ENCODE measurements around the gene MUC2.

Gene MUC2

DNA sequence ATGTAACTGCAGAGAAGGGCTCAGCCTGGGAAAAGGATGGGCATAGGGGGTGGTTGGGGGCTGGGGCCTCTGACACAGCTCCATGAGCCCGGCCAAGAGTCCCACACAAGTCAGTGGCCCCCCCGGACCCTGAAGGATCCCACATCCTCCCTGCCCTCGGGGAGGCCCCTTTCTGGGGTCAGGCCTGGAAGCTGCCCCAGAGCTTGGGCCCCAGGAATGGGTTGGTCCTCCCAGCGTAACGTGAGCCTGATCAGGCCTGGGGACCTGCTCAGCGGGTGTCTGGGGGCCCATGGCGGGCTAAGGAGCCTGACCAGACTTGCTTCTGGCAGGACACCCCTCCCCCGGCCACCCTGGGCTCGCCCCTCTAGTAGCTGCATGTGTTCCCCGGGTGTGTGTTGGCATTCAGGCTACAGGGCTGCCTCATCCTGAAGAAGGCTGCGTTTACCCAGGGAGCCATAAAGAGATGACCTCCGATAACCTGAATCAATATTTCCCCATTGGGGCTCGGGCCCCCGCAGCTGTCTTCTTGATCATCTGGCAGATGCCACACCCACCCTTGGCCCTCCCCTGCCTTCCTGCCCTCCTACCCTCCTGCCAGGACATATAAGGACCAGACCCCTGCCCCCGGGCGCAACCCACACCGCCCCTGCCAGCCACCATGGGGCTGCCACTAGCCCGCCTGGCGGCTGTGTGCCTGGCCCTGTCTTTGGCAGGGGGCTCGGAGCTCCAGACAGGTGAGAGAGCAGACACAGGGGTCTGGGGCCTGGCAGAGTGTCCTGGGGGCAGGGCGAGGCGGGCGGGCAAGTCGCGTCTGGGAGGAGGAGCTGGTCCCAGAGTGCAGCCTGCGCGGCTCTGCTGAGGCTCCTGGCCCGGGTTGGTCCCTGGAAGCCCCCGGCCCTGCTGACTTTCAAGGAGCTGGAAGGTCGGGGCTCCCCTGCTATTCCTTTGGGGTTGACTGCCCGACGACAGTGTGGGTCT, at the start of gene MUC2:
MUC2 (plus strand) TSS at position 631 of the 978 bp plus-strand sequence.
- no peak for DNase-seq (ENCODE audit: low spot score)

DNA sequence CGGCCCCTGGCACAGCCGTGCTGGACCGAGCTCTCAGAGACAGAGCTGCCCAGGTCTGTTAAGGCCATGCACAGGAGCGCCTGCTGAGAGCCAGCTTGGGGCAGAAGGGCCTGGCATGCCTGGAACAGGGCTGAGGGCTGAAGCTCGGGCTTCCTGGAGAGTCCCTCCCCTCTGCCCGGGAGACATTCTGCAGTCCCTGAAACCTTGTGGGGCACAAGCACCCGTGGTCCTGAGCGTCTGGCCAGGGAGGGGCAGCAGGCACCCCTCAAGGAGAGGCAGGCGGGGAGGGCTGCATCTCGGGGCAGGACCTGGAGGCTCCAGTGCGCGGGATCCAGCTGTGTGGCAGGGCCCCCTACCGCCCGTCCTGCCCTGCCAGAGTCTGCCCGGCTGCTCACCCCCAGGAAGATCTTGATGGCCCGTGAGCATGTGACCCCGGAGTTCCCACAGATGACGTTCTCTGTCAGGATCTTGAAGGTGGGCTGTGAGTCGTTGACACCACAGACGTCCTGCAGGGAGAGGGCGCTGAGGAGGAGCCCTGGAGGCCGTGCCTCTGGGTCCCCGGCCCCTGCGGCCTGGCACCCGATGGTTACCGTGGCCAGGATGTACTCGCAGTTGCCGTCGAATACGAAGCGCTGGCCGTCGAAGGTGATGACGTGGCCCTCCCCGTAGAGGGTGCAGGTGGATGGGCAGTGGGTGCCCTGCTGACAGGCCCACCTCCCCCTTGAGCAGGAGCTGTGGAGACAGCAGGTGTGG, 49.1 kb upstream of the MUC2 start:
- no peak for DNase-seq (ENCODE audit: low spot score)

DNA sequence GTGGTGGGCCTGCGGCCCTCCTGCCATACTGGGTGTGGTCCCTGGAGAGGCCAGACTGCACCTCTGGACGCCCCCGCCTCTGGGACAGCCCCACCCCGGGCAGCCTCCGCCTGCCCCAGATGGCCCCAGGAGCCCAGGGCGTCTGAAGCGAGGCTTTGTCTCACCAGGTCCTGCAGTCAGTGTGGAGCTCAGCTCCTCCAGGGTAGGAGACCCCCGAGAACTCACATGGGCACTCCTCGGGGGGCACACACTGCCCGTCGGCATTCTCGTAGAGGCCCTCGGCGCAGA, 48.6 kb upstream of the MUC2 start:
- DNase-seq (ENCODE audit: low spot score): no peak

DNA sequence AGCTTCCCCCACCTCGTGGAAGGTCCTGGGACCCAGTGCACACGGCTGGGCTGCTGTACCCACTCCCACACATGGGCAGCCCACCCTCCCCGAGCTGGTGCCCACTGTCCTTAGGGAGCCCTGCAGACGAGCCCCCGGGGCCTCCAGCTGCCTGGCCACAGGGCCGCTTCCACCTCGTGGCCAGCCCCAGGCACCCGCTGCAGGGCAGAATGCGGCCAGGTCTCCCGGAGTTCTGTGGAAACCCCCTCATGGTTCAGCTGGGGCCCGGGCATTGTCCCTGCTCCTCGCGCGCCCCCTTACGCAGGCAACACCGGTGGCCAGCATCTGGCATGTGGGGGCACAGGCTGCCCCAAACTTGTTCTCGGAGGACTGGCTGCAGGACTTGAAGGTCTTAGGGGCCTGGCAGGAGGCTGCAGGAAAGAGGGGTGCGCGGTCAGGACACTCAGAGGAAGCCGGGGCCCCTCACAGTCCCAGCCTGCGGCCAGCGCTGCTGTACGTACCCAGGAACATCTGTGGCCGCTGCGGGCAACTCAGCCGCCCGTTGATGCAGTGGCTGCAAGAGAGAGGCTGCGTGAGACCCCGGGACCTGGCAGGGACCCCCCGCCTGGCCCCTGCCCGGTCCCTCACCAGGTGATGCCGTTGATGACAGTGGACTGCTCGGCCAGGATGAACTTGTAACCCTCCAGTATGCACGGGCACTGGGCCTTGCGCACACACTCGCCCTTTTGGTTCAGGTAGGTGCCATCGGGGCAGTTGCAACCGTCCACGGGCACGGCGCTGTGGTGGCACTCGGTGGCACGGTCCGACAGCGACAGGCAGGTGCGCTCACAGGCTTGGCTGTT, 47.8 kb upstream of the MUC2 start:
- DNase-seq (ENCODE audit: low spot score): no peak

DNA sequence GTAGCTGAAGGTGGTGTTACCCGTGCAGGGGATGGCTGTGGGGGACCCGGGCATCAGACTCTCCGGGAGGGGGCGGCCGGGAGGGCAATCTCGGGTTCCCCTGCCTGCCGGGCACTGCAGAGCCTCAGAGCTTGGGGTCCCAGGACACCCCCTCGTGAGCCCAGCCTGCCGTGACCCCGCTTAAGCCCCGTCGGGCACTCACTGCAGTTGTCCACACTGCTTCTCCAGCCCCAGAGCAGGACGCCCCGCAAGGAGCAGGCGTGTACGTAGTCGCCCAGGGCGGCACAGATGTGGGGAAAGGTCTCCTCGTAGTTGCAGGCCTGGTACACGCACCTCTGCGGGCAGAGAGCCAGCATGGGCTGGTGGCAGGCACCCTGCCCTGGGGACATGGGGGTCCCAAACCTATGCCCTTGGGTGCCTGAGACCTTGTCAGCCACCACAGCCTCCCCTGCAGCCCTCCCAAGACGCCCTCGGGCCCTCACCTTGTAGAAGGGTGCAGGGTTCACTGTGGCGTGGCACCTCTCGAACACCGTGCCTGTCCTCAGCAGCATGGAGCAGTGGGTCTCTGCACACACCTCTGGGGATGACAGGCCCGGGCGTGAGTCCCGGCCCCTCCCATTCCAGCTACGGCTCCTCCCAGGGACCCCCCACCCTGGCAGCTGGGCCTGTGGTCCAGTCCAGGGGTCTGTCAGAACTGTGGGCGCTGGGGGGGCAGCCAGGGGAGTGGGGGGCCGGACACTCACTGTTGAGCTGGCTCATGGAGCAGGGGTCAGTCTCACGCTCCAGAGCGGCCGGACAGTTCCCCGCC, 47.0 kb upstream of the MUC2 start:
- no peak for DNase-seq (ENCODE audit: low spot score)

DNA sequence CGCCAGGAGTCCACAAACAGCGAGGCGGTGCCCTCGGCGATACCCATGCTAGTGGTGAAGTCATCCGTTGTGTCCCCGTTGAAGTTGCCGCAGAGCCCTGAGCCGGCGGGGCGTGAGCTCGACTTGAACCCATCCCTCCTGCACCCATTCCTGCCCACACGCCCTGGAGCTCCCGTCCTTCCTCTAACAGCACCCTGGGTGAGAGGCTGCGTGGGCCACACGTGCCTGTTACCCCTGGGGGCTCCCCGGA, 46.5 kb upstream of the MUC2 start:
- no peak for DNase-seq (ENCODE audit: low spot score)

DNA sequence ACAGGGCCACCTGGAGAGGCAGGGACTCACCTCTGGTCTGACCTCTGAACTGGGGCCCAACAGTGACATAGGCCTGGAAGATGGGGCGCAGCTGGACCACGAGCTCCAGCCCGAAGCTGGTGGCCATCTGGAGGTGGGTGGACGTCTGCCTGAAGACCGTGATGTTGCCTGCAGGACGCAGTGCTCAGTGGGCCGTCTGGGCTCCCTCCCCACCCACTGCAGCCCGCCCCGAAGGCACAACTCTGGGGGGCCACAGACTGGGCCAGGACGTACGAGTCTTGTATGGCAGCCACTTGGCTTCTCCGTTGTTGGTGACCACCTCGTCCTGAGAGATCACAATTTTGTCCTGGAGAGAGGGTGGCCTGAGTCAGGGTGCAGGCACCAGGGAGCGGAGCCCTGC, 46.1 kb upstream of the MUC2 start:
- no peak for DNase-seq (ENCODE audit: low spot score)

DNA sequence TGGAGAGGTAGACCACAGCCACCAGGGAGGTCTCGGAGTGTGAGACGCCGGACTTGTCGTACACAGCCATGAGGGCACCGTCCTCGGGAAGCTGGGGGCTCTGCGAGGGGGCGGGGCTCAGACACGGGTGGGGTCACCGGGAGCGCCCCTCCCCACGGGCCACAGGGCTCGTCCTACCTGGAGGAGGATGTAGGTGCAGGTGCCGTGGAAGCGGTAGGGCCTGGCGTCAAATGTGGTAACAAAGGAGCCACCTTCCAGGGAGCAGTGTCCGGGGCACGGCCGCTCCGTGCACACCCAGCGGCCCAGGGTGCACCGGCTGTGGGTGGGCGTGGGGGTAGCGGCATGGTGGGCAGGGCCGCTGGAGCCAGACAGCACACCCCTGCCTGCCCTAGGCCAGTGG, 45.6 kb upstream of the MUC2 start:
- no peak for DNase-seq (ENCODE audit: low spot score)

DNA sequence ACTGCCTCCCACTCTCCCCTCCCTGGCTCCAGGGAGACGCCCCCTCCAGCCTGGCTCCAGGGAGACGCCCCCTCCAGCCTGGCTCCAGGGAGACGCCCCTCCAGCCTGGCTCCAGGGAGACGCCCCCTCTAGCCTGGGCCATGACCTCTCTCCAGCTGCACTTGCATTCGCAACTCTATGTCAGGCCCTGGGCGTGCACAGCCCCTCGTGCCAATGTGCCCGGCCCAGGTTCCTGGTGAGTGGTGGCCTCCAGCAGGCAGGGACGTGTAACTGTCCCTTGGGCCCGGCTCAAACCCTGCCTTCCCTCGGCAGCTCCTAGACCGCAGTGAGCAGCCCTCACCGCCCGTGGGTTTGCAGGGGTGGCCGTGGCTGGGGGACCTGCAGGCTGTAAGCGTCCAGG, 45.0 kb upstream of the MUC2 start:
- no peak for DNase-seq (ENCODE audit: low spot score)

DNA sequence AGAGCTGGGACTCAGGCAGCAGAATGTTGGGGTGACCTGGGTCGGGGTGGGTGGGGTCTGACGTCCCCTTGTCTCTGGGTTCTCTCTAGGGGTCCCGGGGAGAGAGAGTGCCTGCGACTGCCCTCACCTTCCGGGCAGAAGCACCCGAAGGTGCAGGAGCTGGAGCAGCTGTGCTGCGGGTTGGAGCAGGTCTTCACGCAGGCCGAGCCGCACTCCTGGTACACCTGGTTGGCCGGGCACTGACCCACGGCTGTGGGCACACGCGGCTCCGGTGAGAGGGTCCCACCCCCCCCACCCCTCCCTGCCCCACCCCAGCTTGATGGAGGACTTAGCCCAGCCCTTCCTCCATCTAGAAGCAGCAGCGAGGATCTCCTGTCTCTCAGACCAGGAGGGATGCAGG, 44.6 kb upstream of the MUC2 start:
- no peak for DNase-seq (ENCODE audit: low spot score)

DNA sequence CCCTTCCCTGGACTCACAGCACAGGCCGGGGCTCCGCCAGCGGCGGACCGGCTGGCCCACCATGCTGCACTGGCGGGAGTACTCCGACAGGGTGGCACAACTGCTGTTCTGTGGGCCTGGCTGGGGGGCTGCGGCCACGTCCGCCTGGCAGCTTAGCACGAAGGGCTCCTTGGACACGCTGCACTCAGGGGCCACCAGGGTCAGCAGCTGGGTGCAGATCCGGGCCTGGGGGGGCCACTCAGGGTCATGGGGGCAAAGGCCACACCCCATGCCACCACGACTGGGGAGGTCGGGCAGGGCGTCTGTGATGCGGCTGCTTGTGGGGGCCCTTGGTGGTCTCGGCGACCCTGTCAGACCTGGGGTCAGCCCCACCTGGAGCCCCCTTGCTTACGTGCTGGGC, 44.1 kb upstream of the MUC2 start:
- no peak for DNase-seq (ENCODE audit: low spot score)

DNA sequence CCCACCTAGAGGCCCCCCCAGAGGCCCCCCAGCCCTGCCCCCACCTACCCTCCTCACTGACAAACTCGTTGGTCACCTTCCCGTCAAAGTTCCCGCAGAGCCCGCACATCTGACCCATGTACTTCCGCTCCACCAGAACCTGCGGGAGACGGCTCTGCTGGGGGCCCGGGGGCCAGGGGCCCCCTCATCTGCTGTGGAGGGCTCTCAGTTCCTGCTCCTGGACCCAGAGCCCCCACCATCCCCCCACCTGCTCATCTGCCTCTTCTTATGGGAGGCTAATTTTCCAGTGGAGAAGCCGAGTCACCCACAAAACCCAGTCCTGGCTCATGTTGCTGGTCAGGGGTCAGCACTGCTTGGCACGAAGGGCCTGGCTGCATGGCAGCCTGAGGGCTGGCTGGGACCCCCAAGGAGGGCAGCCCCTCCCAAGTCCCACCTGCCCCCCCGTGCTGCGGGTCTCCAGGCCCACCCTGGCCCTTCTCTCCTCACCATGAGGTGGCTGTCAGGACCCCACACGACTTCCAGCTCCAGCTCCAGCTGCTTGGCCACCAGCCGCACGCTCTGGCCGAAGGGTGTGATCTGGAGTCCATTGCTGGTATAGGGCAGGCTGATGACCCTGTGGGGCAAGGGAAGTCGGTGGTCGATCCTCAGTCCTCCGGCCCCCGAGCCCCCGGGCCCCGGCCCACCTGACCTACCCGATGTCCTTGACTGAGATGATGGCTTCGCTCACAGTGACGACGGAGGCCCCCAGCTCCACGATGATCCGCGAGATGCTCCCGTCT, 43.4 kb upstream of the MUC2 start:
- no peak for DNase-seq (ENCODE audit: low spot score)

DNA sequence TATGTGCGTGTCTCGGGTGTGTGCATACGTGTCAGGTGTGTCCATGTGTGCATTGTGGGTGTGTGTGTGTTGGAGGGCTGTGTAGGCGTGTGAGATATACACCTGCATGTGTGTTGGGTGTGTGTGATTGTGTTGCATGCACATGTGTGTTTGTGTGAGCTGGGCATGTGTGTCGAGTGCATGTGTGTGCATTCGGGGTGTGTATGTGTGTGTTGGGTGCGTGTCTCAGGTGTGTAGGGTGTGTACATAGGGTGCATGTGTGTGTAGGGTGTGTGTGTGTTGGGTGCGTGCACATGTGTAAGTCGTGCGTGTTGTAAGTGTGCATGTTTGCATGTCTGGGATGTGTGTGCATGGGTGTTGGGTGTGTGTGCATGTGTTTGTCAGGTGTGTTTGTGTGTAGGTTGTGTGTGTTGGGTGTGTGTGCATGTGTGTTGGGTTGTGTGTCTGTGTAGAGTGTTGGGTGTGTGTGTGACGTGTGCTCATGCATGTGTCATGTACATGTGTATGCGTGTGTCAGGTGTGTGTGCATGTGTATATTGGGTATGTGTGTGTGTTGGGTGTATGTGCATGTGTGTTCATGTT, 42.3 kb upstream of the MUC2 start:
- no peak for DNase-seq (ENCODE audit: low spot score)

DNA sequence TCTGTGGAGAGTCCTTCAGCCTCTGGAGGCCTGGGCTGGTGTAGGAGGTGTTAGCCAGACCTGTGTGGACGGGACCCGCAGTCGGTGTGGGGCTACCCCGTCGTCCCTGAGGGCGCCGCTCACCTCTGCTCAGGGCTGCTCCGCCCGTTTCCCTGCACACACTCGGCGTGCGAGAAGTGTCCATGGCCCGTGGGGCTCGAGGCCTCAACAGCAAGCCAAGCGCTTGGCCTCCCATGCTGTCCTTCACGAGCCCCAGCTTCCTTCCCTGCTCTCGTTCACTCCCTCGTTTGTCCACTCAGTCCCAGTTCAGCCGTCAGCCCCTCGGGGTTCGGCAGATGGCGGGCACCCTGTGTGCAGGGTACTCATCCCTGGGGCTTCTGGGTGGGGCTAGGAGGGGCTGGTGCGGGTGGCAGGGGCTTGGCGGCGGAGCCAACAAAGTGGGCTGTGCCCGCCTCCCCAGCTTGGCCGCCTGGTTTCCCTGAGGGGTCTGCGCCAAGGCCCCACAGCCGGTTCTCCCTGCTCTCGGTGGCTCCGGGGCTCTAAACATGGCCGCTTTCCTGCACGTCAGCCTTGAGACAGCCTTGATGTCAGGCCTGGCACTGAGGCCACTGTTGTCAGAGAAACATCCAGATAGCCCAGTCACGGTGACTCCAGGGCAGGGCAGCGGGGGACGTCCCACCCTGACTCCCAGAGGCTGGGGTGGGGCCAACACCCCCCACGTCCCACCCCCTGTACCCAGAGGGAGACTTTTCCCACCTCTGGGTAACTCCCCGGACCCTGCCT, 41.5 kb upstream of the MUC2 start:
- no peak for DNase-seq (ENCODE audit: low spot score)

DNA sequence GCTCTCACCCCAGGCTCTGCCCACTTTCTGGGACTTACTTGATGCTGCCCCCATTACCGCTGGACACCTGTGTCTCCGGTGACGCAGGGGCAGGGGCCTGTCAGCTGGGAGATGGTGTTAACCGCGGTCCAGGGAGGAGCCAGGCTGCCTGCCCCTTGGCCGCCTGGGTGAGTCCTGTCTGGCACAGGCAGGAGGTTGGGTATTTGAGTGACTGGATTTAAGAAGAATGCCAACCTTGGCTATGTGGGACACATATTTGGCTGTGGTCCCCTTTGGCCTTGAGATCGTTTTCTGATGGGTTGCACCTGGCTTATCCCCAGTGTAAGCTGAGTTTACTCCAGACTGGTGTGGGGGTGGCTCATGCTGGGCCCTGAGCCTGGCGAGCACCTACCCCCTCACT, 40.7 kb upstream of the MUC2 start:
- DNase-seq (ENCODE audit: low spot score): no peak

DNA sequence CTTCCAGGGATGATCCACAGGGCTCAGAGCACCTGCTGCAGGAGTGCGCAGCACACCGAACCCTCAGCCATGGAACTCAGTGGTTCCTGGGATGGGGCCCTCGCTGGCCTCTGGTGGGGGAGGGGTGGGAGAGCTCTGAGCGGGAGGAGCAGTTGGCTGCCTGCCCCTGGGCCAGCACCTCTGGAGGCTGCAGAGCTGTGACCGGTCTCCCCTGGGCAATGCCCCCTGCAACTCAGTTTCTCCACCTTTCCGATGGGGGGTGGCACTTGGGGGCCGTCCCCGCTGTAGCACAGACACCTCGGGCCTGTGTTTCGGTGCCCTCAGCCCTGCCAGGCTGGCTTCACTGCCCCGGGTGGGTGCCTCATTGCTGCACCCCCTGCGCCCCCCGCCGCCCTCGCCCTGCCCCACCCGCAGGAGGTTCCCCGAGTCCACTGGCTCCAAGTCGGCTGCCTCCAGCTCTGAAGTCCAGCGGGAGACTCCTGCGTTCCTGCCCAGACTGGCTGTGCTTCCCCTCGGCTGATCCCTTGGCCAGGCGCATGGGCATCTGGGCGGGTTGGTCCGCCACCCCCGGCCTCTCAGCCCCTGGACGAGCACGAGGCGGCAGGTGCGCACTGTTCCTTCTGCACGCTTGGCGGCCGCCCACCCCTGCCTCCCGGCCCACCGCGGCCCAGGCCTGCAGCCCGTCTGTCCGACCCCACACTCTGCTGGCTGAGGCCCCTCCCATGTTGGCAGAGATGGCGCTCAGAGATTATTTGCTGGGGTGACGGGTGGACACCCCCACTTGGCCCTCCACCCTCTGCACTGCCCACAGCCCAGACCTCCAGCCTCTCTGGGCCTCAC, 40.0 kb upstream of the MUC2 start:
- DNase-seq (ENCODE audit: low spot score): no peak

DNA sequence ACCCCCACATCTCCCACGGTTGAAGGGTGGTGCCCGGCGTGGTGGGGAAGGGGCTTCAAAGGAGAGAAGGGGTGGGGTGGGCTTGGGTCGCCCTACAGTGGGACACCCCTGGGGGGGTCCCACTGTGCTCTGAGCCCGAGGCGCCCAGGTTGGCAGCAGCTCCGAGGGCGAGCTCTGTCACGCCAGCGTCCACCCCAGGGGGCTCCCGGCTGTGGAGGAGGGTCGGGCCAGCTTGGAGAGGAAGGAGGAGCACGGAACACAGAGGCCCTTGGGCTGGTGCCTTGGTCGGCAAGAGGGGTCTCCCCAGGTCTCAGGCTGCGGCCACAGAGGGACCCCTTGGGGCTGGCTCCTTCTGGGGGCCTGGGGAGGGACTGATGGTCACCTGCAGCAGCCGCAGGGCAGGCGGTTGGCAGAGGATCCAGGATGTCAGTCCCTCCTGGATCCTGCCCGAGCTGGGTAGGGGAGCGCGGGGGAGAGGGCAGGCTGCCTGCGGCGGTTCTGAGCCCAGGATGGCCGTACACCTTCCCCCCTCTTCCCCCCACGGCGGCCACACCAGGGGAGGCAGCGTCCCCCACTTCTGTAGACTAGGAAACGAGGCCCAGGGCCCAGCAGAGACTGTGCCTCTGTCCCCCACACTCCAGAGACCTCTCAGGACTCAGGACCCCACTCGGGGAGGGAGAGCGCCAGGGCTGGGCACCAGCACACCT, 38.9 kb upstream of the MUC2 start:
- no peak for DNase-seq (ENCODE audit: low spot score)

DNA sequence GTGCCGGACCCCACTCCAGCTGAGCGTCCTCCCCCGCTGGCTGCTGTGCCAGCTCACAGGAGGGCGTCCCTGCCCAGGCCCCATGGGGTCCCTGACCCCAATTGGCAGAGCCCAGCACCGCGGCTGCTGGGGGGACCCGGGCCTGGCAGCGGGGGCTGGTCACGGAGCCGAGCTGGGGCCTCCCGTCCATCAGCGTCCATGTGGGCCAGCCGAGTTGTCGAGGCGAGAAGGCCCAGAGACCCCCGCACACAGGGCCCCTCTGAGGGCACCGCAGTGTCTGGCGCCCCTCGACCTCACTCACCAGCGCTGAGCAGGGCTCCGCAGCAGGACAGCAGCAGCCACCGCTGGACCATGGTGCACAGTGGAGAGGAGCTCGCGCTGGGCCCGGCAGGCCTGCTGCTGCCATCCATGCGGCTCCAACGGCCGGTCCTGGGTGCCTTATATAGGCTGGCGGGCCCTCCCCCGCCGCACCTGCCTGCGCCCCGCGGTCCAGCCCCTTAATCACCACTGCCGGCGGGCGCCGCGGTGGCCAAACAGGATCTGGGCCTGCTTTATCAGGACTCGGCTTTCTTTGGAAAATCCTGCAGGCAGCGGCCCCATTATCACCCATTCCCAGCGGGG, 38.3 kb upstream of the MUC2 start, which contains the start of gene MUC6:
MUC6 (minus strand) TSS at position 416 of the 621 bp plus-strand sequence; CDS start at position 353, 63 bp downstream.
- no peak for DNase-seq (ENCODE audit: low spot score)
